GM12801 (cell line): ENCODE results near the gene TANGO6.

Experiments
- CTCF ChIP-seq: IDR thresholded peaks from one replicate; pipeline ENCODE4 v1.5.1; 2011; ENCODE audit warnings: control low read depth; ENCODE audit not compliant: insufficient read length; ENCODE audit errors: extremely low read depth

TANGO6 gene

DNA sequence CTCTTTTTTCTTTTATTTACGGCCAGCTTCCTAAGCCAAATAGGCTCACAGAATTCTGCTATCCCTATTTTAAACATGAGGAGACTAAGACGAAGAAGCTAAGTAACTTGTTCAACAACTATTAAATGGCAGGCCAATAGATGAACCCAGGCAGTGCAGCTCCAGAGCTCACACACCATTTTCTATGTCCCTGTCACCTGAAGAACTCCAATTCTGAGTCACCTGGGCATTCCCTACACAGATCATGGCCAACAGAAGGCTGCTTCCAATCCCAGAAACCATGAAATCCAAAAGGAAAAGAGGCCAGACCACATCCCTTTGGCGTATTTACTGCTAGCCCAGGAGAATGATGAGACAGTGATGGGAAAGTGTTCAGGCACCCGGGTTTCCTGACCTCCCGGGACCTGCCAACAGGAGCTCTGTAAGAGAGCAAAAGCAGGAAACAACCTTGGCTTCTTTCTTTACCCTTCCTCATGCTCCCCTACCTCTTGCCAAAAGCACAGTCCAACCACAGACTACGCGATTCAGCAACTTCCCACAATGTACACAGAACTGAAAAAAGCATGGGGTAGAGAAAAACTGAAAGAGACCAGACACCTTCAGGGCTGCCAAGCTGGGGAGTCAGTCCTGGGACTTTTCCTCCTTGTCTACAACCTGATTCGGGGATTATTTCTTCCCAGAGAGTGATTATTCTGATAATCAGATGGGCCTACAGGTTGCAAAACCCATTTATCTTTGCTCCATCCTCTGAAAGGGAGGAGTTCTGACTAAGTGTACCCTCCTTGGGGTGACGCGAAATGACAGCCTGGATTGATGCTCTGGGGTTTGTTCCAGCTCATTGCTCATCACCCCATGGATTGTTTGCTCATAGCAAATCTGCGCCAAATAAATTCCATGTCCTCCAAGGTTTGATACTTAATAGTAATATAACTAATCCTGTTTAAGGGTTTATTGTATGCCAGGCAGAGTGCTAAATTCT, 214.4 kb downstream of the TANGO6 start:
- no peak for TF ChIP-seq CTCF

DNA sequence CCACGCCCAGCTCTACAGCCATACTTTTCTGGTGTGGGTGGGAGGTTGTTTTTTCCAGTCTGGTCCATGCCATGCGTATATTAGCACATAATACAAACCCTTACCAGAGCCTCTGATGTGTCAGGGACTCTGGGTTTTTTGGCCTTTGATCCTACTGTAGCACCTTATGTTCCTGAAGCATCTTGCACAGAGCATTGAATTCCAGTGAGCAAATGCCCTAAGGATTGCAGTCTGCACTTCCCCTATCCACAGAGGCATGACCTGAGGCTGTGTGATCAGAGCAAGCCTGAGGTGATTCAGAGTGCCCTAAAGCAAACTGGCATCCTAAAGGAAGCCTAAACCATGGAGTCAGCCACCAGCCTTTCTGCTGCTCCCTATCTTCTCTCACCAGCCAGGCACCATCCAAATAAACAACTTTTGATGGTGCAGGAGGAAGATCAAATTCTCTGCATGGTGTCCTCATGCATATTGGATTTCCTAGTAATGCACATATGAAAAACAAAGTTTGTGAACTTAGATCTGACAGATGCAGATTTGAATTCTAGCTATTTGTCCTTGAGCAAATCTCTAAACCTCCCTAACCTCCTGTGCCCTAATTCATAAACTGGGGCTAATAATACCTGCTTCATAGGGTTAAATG, 220.9 kb downstream of the TANGO6 start:
- TF ChIP-seq CTCF = no peak

DNA sequence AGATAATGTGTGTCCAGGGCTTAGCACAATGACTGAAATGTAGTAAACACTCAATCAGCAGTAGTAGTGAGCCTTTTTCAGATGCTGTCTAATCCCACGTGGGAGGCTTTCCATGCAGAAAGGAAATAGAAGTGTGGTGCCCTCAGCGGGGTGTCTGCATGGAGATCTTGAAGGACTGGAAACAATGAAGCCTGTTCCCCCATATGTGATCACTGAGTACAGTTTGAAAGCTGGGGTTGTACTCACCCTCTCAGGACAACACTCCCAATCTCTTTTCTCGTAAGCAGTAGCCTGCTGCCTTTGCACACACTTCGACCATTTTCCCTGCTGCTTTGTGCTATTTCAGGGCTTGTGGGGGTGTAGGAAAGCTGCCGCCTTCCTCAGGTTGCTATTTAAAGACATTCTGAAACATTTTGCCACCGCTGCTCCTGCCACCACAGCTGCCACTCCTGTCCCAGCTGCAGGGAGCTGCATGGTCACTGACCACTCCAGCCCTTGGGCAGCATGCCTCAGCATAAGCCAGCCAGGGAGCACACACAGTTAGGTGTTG, 221.5 kb downstream of the TANGO6 start:
- TF ChIP-seq CTCF = no peak

GRCh38 chr16:69069504-69069903, 226.2 kb downstream of the TANGO6 start:
- TF ChIP-seq CTCF = no peak

DNA sequence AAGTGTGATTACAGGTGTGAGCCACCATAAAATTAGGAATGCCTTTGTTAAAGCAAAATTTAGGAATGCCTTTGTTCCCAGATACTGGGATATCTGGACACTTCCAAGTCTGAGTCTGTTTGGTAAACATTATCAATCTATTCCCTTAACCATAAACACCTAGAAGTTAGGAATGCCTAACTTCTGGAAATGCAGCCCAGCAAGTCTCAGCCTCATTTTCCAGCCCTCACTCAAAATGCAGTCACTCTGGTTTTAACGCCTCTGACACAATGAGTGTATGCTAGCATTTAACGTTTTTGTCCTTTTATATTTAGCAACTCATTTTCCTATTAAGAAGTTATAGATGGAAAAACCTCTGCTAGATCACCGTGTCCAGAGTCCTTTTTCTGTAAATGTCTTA, 227.7 kb downstream of the TANGO6 start:
- TF ChIP-seq CTCF = no peak

DNA sequence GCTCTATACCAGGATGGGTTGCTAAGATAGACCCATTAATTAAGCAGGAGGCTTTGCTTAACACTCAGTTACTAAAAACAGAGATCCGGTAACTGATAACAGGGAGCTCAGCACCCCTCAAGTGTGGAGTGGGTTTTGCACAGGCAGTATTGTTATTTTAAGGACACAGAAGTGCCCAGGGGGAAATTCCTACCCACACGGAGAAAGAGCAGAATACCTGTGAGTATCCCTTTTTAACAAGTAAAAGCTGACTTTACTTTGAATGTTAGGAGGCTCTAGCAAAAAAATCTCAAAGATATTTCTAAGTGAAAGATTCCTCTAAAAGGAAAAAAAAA, 229.3 kb downstream of the TANGO6 start:
- TF ChIP-seq CTCF = no peak

DNA sequence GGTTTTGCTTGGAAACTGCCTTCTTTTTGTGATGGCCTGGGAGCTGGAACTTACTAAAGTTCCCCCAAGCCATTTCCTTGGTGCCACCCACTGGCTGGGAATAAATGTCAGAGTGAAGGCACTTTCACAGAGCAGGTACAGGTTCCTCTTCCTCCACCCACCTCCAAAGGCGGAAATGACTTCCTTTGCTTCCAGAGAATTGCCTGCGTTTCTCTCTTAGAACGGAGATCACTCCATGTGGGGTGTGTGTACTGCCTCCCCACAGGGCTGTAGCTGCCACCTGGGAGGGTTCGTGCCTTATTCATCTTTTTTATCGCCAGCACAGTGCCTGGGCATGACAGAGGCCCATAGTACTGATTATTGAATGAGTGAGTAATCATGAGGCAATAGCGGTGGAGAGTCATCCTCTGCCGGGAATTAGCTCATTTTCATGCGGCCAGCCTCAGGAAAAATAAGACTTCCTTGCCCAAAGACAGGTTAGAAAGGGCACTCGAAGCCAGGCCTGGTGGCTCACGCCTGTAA, 229.9 kb downstream of the TANGO6 start:
- no peak for TF ChIP-seq CTCF
